GM18909 (cell line): ENCODE measurements around the gene TMEM127.
"Not testable (repeated sequence)": the region's sequence is repeated elsewhere in the genome, so short reads cannot be mapped to it uniquely, and the experiment has no call there.

Source experiments
- ATAC-seq: cut with Tn5 transposase; IDR thresholded peaks from one replicate; pipeline ENCODE4 v1.9.1; 2021; ENCODE audit warnings: mild to moderate bottlenecking; ENCODE audit not compliant: unreplicated experiment, poor library complexity

TMEM127 gene, protein sequence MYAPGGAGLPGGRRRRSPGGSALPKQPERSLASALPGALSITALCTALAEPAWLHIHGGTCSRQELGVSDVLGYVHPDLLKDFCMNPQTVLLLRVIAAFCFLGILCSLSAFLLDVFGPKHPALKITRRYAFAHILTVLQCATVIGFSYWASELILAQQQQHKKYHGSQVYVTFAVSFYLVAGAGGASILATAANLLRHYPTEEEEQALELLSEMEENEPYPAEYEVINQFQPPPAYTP

DNA sequence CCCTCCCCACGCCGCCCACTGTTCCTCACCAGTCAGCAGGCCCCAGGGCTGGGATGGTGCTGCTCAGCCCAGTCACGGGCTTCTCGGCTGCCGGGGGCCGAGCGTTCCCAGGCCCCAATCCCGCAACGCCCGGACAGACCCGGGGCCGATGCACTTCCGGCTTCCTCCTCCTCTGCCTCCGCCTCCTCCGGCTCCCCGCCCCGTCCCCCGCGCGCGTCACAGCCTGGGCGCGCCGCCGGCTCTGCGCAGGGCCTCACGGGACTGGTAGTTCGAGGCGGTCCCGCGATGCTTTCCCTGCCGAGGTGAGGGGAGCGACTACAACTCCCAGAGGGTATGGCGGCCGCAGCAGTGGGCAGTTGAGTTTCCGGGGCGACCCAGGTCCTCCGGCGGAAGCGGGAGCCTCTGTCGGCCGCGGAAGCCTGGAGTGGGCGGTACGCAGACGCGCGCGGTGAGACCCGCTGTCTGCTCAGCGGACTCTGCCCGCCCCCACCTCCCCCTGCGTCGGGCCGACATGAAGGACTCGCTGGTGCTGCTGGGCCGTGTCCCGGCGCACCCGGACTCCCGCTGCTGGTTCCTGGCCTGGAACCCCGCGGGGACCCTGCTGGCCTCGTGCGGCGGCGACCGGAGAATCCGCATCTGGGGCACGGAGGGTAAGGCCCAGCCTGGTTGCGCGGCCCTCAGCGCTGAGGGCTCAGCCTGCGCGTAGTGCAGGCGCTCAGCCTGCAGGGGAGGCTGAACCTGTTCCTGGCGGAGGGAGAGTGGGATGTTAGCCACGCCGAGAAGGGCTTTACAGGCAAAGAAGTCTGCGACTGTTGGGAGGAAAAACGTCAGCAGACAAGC is at the start of gene TMEM127, which contains the start of gene CIAO1:
TSS of gene TMEM127 (minus strand) at position 158 of the 840 bp plus-strand sequence. CDS start 616 bp downstream, outside the sequence.
TSS of gene CIAO1 (plus strand) at position 386 of the 840 bp plus-strand sequence. CDS start at position 512, 126 bp downstream.
- peak; percentile 95 for ATAC-seq

DNA sequence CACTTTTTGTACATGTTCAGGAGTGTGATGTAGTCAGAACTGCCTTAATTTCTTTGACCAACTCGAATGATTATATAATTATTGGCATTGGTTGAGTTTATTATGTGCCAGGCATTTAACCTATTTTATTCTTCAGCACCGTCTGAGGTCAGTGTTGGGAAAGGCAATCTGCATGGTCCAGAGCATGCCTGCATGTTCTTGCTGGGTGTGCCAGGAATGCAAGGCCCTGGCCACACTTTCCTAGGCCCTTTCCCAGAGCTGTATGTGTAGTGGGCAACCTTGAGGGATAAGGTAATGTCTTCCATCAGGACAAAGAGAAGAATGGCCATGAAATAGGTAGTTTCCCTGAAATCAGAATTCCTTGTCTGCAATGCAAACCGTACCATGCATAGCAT is 49.2 kb upstream of the TMEM127 start:
- ATAC-seq = no peak

DNA sequence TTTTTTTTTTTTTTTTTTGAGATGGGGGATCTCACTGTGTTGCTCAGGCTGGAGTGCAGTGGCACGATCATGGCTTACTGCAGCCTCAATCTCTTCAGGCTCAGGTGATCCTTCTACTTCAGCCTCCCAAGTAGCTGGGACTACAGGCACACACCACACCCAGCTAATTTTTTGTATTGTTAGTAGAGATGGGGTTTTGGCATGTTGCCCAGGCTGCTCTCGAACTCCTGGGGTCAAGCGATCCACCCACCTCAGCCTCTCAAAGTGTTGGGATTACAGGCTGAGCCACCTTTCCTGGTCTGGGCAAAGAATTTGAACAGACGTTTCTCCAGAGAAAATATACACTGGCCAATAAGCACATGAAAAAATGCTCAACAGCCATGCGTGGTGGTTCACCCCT is 42.5 kb upstream of the TMEM127 start:
- no peak for ATAC-seq

DNA sequence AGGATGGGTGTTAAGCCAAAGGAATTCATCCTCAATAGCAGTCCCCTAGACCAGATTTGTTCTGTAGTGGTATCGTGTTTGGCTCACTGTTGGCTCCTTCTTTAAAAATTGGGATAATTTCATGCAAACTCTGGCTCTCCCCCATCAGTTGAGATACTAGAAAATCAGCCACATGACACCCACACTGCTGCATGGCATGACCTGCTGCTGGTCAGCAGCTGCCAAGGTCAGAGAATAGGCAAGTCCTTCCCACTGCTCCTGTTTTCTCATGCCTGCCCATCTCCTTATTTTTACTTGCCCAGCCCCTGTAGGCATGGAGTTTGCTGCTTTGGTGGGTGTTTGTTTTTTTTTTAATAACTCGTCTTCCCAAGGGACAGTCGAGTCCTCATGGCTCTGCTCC is 40.6 kb upstream of the TMEM127 start:
- no peak for ATAC-seq

DNA sequence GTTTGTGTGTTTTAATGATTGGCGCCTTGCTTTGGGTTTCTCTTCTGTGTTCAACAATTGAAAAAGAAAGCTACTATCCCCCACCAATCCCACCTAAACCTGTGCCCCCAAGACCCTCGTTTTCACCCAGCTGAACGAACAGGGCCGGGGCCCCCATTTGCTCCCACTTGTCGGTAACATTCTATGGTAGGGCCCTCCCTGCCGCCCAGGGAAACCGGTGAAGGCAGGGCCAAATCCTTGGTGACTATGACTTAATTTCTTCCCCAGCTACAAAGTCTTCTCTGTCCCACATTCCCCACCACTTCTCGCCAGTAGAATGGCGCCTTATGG is 40.1 kb upstream of the TMEM127 start:
- ATAC-seq = no peak

DNA sequence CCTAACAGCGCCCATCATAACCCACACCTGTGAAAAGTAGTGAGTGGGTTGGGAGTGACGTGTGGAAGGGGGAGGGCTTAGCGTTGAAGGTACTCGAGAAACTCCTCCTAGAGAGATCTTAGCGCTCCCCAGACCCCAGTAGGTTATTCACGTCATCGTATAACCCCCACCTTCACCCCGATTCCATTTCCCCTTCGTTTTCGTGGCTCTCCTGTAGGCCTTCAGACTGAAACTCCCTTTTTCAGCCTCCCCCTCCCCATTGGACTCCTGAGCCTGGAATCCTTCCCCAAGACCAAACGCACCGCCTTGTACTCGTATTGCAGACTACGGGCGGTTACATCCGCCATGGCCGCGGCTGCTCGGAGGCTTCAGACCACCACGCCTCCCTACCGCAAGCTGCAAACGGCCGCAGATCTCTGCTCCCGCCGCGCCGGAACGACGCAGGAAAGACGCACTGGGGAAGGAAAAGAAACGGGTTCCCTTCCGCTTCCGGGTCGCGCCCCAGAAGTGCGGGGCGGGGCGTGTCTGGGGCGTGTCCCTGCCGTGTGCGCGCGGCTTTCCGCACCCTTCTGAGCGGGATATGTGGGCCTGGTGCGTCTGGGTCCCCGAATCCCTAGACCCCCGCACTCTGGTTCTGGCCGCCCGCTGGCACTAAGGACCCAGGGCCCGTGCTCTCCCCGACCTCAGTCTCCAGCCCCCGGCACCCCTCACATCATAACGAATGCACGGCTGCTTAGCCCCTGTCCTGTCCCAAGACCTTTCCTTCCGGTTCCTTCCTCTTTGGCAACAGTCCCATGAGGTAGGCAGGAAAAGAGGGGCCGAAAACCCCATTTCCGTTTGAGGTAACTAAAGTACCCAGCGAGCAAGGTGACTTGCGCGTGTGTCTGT is 39.5 kb upstream of the TMEM127 start, which contains the start of gene SNRNP200:
TSS of gene SNRNP200 (minus strand) at position 456 of the 888 bp plus-strand sequence. CDS start at position 347, 109 bp downstream.
- peak; percentile 91 for ATAC-seq

DNA sequence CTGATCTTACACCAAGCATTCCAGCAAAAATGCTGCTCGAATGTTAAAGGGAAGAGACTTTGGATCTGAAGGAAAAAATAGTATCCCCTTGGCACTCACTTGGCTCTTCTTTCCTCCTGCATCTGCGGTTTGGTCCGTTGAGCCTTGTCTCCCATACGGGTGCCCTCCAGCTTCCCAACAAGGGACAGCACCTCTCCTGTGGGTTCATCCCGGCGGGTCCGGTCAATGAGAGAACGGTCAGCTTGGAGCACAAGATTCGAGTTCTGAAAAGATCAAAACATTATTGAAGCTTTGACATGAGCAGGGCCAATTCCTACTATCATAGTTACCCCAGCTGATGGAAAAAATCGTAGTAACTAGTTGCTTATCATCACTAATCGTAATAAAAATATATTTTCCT is 38.8 kb upstream of the TMEM127 start:
- ATAC-seq = no peak

DNA sequence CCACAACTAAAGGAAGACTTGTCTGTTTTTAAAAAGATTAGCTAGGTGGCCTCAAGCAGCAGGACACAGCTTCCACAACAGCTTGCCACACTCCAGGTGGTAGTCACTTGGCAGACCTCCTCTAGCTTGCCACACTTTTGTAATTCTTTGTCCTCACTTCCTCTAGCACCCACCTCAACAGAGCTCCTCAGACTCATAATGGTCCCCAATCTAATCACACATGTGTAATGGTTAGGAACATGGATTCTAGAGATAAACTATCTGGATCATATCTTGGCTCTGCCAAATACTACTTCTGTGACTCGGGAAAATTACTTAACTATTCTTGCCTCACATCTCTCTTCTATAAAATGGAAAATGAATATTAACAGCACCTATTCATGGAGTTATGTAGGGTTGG is 36.1 kb upstream of the TMEM127 start:
- no peak for ATAC-seq

DNA sequence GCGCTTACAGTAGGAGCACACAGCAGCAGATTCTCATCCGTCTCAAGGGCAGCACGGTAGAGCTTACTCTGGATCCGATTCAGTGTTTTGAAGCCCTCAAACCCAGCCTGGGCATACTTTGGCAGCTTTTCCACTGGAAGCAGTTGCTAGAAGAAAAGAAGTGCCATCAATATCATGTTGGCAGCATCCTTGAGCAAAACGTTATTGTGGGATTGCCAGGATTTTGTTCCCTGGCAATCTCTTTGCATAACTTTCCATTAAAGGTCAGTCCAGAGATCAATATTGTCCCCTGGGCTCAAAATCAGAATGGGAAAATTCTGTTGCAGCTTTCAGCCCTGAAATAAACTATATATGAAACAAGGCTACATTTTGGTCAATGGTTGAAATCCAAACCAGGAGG is 31.1 kb upstream of the TMEM127 start:
- no peak for ATAC-seq

DNA sequence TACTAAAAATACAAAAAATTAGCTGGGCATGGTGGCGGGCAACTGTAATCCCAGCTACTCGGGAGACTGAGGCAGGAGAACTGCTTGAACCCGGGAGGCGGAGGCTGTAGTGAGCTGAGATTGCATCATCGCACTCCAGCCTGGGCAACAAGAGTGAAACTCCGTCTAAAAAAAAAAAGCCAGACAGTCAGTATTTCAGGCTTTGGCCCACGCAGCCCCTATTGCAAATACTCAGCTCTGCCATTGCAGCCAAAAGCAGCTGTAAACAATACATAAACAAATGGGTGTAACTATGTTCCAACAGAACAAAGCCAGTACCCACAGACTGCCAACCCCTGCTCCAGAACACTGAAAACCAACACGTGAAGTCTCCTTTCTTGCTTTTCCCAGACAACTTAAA is 28.5 kb upstream of the TMEM127 start:
- ATAC-seq = not testable (repeated sequence)

DNA sequence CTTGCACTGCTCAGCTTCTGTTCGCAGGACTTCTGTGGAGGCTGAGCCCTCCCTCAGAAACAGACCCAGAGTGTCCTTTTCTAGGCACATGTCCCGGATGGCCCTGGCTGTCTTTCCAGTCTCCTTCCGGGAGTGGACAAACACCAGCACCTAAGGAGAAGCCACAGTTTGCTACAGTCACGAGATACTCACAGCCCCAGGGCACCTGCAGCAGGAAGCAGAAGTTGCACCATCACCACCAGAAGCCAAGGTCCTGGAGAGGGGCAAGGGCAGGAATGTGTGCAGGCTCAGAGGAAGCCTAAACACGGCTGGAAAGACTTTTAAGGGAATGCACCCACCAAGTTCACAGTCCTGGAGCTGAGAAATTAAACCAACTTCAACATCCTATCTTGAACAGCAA is 26.0 kb upstream of the TMEM127 start:
- no peak for ATAC-seq

DNA sequence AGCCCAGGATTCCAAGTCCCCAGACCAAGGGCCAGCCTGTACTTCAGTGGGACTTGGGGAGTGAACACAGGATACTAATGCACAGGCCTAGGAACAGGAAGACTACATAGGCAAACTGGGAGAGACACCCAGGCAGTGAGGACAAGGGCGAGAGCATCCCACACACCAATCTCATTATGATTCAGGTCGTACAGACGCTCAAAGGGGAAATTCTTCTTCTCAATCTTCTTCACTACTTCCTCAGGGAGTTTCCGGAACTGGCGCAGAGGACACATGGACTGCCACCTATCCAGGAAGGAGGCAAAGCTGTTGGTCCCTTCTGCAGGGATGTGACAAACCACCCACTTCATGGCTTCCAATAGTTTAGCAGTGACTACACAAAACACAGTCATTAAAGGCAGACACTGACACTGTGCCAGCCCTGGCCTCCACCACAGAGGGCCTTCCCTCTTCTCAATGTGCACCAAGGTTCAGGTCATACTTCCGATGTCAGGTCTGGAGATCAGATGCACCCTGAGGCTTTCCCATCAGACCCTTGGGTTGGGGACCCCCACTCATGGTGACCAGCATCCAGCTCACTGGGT is 21.6 kb upstream of the TMEM127 start:
- no peak for ATAC-seq

DNA sequence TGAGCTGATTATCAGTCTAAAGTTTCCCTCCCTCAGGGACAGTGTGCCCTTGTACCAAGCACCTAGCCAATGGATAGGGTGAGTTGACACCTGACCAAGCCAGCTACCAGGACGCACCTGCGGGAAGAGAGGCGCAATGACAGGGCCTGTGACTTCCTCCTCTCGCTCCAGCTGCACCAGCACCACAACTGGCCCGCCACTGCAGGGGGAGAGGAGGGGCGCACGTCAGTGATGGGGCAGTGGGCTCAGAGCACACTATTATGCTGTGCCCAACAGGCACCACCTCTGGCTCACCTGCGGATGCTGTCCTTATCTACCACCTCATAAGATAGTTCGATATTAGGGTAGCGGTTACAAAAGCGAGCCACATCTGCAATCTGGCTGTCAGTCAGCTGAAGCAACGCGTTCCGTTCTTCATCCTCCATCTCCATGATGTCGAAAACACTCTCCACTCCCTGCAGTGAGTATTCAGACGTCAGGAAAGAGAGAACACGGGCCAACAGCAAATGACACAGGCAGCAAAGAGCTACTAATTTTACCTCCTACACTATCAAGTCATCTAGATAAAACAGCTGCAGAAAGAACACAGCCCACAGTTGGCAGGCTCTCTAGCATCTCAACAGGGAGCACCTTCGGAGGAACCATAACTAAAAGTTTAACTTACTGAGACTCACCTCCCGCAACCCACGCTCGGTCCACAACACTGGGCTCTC is 11.1 kb upstream of the TMEM127 start:
- no peak for ATAC-seq

DNA sequence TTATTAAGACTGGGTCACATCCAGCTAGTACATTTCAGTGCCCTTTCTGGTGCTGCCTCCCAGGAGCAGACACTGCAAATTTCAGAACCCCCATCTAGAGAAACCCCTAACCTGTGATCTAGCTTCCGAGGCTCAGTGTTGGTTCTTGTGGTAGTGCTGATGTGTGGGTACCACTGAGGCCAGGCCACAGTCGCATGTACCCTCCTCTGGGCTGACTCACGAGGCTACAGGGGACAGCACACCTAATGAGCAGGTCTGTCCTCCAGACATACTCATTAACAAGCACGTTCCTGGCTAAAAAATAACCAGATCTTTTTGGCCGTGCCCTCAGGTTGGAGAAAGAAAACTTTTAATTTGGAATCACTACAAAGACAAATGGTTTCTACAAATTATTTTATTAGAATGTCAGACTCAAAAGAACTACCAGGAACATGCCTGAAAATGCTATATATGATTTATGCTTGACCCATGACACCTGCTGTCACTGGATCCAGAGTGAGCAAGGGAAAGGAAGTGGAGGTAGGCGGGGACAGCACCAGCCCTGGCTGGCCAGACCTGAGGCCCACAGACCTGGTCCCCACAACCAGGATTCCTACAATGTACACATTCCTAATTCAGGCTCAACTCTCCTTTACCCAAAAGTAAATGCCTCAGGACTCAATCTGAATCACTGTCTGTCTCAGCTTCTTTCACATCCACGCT is 8.7 kb upstream of the TMEM127 start:
- ATAC-seq = no peak

DNA sequence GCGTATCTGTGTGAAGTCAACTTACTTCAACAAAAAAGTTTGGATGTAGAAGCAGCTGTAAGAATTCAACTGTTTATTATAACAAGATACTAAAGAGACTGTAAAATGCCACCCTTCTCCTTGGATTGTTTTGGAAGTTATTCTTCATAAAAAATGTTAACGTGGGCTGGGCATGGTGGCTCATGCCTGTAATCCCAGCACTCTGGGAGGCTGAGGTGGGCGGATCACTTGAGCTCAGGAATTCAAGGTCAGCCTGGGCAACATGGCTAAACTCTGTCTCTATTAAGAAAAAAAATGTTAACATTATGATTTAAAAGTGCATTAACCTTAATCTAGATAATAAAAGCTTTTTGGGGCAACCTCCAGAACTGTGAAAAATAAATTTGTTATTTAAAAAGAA is 8.0 kb upstream of the TMEM127 start:
- ATAC-seq = no peak

DNA sequence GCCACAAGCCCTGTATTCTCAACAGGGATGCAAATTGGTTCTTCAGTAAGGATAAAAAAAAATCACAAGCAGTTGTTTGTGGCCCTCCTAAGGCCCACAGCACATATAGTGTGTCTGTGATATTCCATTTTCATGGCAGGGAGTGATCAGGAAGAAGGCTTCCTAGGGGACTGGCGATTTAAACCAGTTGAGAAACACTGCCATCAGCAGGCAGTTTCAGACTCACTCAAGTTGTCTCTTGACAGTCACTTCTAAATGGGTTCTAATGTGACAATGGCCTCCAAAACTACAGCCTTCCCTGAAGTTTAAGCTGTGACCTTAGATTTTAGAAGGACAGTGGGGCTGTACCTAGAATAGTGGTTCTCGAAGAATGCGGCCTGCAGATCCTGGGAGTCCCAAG is 6.2 kb upstream of the TMEM127 start:
- ATAC-seq = no peak

DNA sequence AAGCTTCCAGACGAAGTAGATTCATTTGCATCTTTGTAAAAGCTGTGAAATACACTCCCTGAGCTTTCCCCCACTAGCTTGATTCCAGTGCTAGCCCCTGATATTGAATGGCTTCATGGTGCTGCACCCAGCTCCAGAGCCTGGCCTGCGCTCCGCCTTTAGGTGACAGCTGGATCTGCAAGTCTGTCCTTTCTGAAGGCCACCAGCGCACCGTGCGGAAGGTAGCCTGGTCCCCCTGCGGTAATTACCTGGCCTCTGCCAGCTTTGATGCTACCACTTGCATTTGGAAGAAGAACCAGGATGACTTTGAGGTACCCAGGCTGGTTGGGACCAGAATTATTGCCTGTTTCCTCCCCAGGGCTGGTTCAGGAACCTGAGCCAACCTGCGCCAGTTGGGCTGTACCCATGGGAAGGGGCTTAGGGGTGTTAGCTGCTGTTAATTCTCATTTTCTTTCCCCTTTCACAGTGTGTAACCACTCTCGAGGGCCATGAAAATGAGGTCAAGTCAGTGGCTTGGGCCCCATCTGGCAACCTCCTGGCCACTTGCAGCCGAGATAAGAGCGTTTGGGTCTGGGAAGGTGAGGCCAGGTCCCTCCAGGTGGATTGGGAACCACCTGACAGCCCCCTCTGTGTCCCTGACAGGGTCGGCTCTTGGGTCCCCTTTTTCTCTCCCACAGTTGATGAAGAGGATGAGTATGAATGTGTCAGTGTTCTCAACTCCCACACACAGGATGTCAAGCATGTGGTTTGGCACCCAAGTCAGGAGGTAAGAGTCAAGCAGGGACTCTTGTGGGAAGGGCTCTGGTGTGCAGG is 1.6 kb upstream of the TMEM127 start:
- ATAC-seq = no peak

DNA sequence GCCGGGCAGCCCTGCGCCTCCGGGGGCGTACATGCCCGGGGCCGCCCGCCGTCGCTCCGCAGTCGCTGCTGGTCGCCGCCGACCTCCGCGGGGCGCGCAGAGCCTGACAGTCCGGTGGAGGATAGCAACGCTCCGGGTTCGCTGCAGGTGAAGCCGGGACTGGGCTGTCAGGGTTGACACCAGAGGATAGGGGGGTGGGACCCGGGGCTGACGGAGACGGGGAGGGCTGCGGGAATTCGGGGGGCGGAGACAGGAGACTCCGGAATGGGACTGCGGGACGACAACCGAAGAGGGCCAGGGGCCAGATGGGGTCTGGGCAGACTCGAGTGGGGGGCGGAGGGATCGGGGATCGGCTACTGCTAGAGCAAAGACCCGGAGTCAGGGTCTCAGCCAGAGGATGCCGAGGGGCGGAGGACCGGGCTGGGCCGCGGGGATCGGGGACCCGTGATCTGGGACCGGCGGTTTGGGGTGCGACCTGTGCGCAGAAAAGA is 403 bp downstream of the TMEM127 start:
- ATAC-seq = peak; percentile 19
